ENCODE results near the gene SLC7A14.

The SLC7A14 gene

GRCh38 chr3:170496026-170496867 lies 89.6 kb downstream of the SLC7A14 start:
- DNase-seq = no peak

- no peak for DNase-seq
Observed at GRCh38 chr3:170494766-170495165, 91.1 kb downstream of the SLC7A14 start.

GRCh38 chr3:170493712-170494182 lies 92.1 kb downstream of the SLC7A14 start:
- DNase-seq = no peak

GRCh38 chr3:170491901-170492300 lies 94.0 kb downstream of the SLC7A14 start:
- DNase-seq = no peak

- no peak for DNase-seq
Observed at GRCh38 chr3:170490828-170491560, 94.9 kb downstream of the SLC7A14 start.

- DNase-seq = no peak
Observed at GRCh38 chr3:170488802-170489201, 97.1 kb downstream of the SLC7A14 start.

GRCh38 chr3:170487031-170487430 lies 98.8 kb downstream of the SLC7A14 start:
- DNase-seq = no peak

- DNase-seq = no peak
Observed at GRCh38 chr3:170486398-170486797, 99.5 kb downstream of the SLC7A14 start.

GRCh38 chr3:170485696-170486095 lies 100.2 kb downstream of the SLC7A14 start:
- no peak for DNase-seq

- no peak for DNase-seq
Observed at GRCh38 chr3:170485294-170485693, 100.6 kb downstream of the SLC7A14 start.

GRCh38 chr3:170484869-170485268 lies 101.0 kb downstream of the SLC7A14 start:
- DNase-seq = no peak

- no peak for DNase-seq
Observed at GRCh38 chr3:170483485-170484262, 102.2 kb downstream of the SLC7A14 start.

GRCh38 chr3:170482199-170482598 lies 103.7 kb downstream of the SLC7A14 start:
- DNase-seq = no peak

- DNase-seq = no peak
Observed at GRCh38 chr3:170480111-170480510, 105.8 kb downstream of the SLC7A14 start.

- no peak for DNase-seq
Observed at GRCh38 chr3:170477395-170477794, 108.5 kb downstream of the SLC7A14 start.

GRCh38 chr3:170476291-170476690 lies 109.6 kb downstream of the SLC7A14 start:
- no peak for DNase-seq

- no peak for DNase-seq
Observed at GRCh38 chr3:170475092-170475685, 110.7 kb downstream of the SLC7A14 start.

- no peak for DNase-seq
Observed at GRCh38 chr3:170473358-170473757, 112.5 kb downstream of the SLC7A14 start.

- peak; percentile 59 for DNase-seq
Observed at GRCh38 chr3:170471149-170471548, 114.7 kb downstream of the SLC7A14 start.

GRCh38 chr3:170470063-170471016 lies 115.5 kb downstream of the SLC7A14 start:
- peak; percentile 77 for DNase-seq

Measured in NCI-H1092 treated with DMSO at 0.1 percent for 48 hours (cell line).